GM23338 (cell line): Measurements from ENCODE around the gene SOCS2. TPM values are rescaled to one million over a fixed set of nuclear protein-coding genes. Genes with fewer than 3 reads are reported as not detected.

Experiments
- ATAC-seq: fragments of 200-7000 bp; cut with Tn5 transposase; 3 replicates; pipeline ENCODE4 v1.9.1; 2020
- DNase-seq: peaks from one replicate; pipeline ENCODE4 v3.0.0-alpha.2; 2015; ENCODE audit warnings: low spot score
- H2AFZ ChIP-seq: fragments of 200-600 bp; sonication (generic); 2 replicates; pipeline ENCODE4 v1.8.0; 2016; ENCODE audit warnings: antibody characterized with exemption, mild to moderate bottlenecking, moderate library complexity
- H3F3A ChIP-seq: fragments of 200-600 bp; sonication (generic); replicated peaks from 2 replicates; pipeline ENCODE4 v1.8.0; 2017; ENCODE audit warnings: antibody characterized with exemption, mixed run types, low read depth
- H3K27ac ChIP-seq: fragments of 200-600 bp; sonication (generic); 2 replicates; pipeline ENCODE4 v1.6.1; 2016; ENCODE audit warnings: low read depth
- H3K27me3 ChIP-seq: fragments of 200-600 bp; sonication (generic); 2 replicates; pipeline ENCODE4 v1.8.0; 2016; ENCODE audit warnings: mild to moderate bottlenecking, mixed run types, moderate library complexity; ENCODE audit not compliant: insufficient read depth
- H3K36me3 ChIP-seq: fragments of 200-600 bp; sonication (generic); 2 replicates; pipeline ENCODE4 v1.8.0; 2016; ENCODE audit warnings: mild to moderate bottlenecking; ENCODE audit not compliant: insufficient read depth
- H3K4me1 ChIP-seq: fragments of 200-600 bp; sonication (generic); 2 replicates; pipeline ENCODE4 v1.8.0; 2016; ENCODE audit warnings: mild to moderate bottlenecking, moderate library complexity; ENCODE audit not compliant: insufficient read depth
- H3K4me2 ChIP-seq: fragments of 200-600 bp; sonication (generic); 2 replicates; pipeline ENCODE4 v1.7.1; 2017; ENCODE audit warnings: mixed run types
- H3K4me3 ChIP-seq: fragments of 200-600 bp; sonication (generic); 2 replicates; pipeline ENCODE4 v1.6.1; 2016; ENCODE audit warnings: mixed run types
- H3K79me2 ChIP-seq: fragments of 200-600 bp; sonication (generic); replicated peaks from 2 replicates; pipeline ENCODE4 v1.8.0; 2017; ENCODE audit warnings: mild to moderate bottlenecking; ENCODE audit not compliant: insufficient read depth
- H3K9me2 ChIP-seq: fragments of 200-600 bp; sonication (generic); 2 replicates; pipeline ENCODE4 v1.8.0; 2017; ENCODE audit not compliant: insufficient read depth
- H4K20me1 ChIP-seq: fragments of 200-600 bp; sonication (generic); replicated peaks from 2 replicates; pipeline ENCODE4 v1.8.0; 2017; ENCODE audit warnings: mild to moderate bottlenecking; ENCODE audit not compliant: insufficient read depth
- H3K27ac Mint-ChIP-seq: 2 replicates; pipeline ENCODE4 v1.8.0; 2020; ENCODE audit warnings: inconsistent platforms, mild to moderate bottlenecking, moderate library complexity, mixed read lengths
- H3K27me3 Mint-ChIP-seq: 3 replicates; pipeline ENCODE4 v1.8.0; 2022; ENCODE audit warnings: low read depth, mild to moderate bottlenecking, moderate library complexity, mixed read lengths, inconsistent platforms; ENCODE audit not compliant: insufficient read depth, poor library complexity
- H3K36me3 Mint-ChIP-seq: 3 replicates; pipeline ENCODE4 v1.8.0; 2021; ENCODE audit warnings: low read depth, mild to moderate bottlenecking, inconsistent platforms, moderate library complexity, mixed read lengths
- H3K4me1 Mint-ChIP-seq: 3 replicates; pipeline ENCODE4 v1.8.0; 2020; ENCODE audit warnings: mild to moderate bottlenecking, inconsistent platforms, mixed read lengths
- H3K4me3 Mint-ChIP-seq: 3 replicates; pipeline ENCODE4 v1.8.0; 2021; ENCODE audit warnings: moderate library complexity, mild to moderate bottlenecking, inconsistent platforms, mixed read lengths
- H3K9me3 Mint-ChIP-seq: 3 replicates; pipeline ENCODE4 v1.8.0; 2020; ENCODE audit warnings: moderate library complexity, mild to moderate bottlenecking, inconsistent platforms, mixed read lengths
- CREB1 ChIP-seq: fragments of 250-450 bp; sonication (Bioruptor Pico); IDR thresholded peaks from 2 replicates; pipeline ENCODE4 v1.5.0; 2020; ENCODE audit warnings: low read depth, mild to moderate bottlenecking, moderate library complexity
- EZH2 ChIP-seq: fragments of 200-600 bp; sonication (generic); IDR thresholded peaks from one replicate; pipeline ENCODE4 v1.8.0; 2017; ENCODE audit warnings: antibody characterized with exemption, mild to moderate bottlenecking, low read depth; ENCODE audit not compliant: unreplicated experiment
- EZH2phosphoT487 ChIP-seq: fragments of 200-600 bp; sonication (generic); IDR thresholded peaks from one replicate; pipeline ENCODE4 v1.8.1; 2018; ENCODE audit warnings: antibody characterized with exemption; ENCODE audit not compliant: unreplicated experiment
- NANOG ChIP-seq: IDR thresholded peaks from 2 replicates; pipeline ENCODE4 v1.6.1; 2016; ENCODE audit warnings: antibody characterized with exemption, borderline replicate concordance
- POLR2AphosphoS5 ChIP-seq: IDR thresholded peaks from 2 replicates; pipeline ENCODE4 v1.6.1; 2016; ENCODE audit warnings: antibody characterized with exemption, low read depth
- REST ChIP-seq: IDR thresholded peaks from one replicate; pipeline ENCODE4 v1.6.1; 2018; ENCODE audit warnings: antibody characterized with exemption; ENCODE audit not compliant: unreplicated experiment
- STAT1 ChIP-seq: IDR thresholded peaks from one replicate; pipeline ENCODE4 v1.6.1; 2016; ENCODE audit warnings: antibody characterized with exemption; ENCODE audit not compliant: unreplicated experiment
- ZNF114 ChIP-seq: fragments of 250-450 bp; sonication (Bioruptor Pico); IDR thresholded peaks from 2 replicates; pipeline ENCODE4 v1.5.0; 2020; ENCODE audit warnings: mild to moderate bottlenecking, moderate library complexity
- ZNF331 ChIP-seq: fragments of 250-450 bp; sonication (Bioruptor Pico); IDR thresholded peaks from 2 replicates; pipeline ENCODE4 v1.5.0; 2020; ENCODE audit warnings: low read depth, mild to moderate bottlenecking, moderate library complexity
- polyA plus RNA-seq: library from polyadenylated mRNA; unstranded; fragments of >200 nt; fragmentation: Nextera tagmentation; extraction: Ambion mirVana; gene quantifications from 2 replicates; pipeline ENCODE4 v1.2.1, GENCODE V29; 2016
- total RNA-seq: library from RNA; depleted of rRNA; stranded (reverse); fragments of >200 nt; shearing (Covaris generic); gene quantifications from 2 replicates; pipeline ENCODE4 v1.2.3, GENCODE V29; 2014
- TF ChIP-seq, protein P1 (sequence below): fragments of 250-450 bp; sonication (Bioruptor Pico); IDR thresholded peaks from 2 replicates; pipeline ENCODE4 v1.5.0; 2020; ENCODE audit warnings: mild to moderate bottlenecking, moderate library complexity
- TF ChIP-seq, protein P2 (sequence below): IDR thresholded peaks from 2 replicates; pipeline ENCODE4 v1.6.1; 2016; ENCODE audit warnings: antibody characterized with exemption

SOCS2 gene
- total and polyA plus RNA-seq, 2 experiments from 2014 or later = 15.5 to 32.4 TPM

- TF ChIP-seq, protein P1, sequence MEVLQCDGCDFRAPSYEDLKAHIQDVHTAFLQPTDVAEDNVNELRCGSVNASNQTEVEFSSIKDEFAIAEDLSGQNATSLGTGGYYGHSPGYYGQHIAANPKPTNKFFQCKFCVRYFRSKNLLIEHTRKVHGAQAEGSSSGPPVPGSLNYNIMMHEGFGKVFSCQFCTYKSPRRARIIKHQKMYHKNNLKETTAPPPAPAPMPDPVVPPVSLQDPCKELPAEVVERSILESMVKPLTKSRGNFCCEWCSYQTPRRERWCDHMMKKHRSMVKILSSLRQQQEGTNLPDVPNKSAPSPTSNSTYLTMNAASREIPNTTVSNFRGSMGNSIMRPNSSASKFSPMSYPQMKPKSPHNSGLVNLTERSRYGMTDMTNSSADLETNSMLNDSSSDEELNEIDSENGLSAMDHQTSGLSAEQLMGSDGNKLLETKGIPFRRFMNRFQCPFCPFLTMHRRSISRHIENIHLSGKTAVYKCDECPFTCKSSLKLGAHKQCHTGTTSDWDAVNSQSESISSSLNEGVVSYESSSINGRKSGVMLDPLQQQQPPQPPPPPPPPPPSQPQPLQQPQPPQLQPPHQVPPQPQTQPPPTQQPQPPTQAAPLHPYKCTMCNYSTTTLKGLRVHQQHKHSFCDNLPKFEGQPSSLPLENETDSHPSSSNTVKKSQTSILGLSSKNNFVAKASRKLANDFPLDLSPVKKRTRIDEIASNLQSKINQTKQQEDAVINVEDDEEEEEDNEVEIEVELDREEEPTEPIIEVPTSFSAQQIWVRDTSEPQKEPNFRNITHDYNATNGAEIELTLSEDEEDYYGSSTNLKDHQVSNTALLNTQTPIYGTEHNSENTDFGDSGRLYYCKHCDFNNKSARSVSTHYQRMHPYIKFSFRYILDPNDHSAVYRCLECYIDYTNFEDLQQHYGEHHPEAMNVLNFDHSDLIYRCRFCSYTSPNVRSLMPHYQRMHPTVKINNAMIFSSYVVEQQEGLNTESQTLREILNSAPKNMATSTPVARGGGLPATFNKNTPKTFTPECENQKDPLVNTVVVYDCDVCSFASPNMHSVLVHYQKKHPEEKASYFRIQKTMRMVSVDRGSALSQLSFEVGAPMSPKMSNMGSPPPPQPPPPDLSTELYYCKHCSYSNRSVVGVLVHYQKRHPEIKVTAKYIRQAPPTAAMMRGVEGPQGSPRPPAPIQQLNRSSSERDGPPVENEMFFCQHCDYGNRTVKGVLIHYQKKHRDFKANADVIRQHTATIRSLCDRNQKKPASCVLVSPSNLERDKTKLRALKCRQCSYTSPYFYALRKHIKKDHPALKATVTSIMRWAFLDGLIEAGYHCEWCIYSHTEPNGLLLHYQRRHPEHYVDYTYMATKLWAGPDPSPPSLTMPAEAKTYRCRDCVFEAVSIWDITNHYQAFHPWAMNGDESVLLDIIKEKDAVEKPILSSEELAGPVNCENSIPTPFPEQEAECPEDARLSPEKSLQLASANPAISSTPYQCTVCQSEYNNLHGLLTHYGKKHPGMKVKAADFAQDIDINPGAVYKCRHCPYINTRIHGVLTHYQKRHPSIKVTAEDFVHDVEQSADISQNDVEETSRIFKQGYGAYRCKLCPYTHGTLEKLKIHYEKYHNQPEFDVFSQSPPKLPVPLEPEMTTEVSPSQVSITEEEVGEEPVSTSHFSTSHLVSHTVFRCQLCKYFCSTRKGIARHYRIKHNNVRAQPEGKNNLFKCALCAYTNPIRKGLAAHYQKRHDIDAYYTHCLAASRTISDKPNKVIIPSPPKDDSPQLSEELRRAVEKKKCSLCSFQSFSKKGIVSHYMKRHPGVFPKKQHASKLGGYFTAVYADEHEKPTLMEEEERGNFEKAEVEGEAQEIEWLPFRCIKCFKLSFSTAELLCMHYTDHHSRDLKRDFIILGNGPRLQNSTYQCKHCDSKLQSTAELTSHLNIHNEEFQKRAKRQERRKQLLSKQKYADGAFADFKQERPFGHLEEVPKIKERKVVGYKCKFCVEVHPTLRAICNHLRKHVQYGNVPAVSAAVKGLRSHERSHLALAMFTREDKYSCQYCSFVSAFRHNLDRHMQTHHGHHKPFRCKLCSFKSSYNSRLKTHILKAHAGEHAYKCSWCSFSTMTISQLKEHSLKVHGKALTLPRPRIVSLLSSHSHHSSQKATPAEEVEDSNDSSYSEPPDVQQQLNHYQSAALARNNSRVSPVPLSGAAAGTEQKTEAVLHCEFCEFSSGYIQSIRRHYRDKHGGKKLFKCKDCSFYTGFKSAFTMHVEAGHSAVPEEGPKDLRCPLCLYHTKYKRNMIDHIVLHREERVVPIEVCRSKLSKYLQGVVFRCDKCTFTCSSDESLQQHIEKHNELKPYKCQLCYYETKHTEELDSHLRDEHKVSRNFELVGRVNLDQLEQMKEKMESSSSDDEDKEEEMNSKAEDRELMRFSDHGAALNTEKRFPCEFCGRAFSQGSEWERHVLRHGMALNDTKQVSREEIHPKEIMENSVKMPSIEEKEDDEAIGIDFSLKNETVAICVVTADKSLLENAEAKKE (CRISPR knock-in tag) = no peak
- TF ChIP-seq EZH2phosphoT487 = no peak
- TF ChIP-seq, protein P2, sequence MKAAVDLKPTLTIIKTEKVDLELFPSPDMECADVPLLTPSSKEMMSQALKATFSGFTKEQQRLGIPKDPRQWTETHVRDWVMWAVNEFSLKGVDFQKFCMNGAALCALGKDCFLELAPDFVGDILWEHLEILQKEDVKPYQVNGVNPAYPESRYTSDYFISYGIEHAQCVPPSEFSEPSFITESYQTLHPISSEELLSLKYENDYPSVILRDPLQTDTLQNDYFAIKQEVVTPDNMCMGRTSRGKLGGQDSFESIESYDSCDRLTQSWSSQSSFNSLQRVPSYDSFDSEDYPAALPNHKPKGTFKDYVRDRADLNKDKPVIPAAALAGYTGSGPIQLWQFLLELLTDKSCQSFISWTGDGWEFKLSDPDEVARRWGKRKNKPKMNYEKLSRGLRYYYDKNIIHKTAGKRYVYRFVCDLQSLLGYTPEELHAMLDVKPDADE = no peak
Measured at GRCh38 chr12:93585247-93585646, 12.8 kb downstream of the SOCS2 start (continued).

DNA sequence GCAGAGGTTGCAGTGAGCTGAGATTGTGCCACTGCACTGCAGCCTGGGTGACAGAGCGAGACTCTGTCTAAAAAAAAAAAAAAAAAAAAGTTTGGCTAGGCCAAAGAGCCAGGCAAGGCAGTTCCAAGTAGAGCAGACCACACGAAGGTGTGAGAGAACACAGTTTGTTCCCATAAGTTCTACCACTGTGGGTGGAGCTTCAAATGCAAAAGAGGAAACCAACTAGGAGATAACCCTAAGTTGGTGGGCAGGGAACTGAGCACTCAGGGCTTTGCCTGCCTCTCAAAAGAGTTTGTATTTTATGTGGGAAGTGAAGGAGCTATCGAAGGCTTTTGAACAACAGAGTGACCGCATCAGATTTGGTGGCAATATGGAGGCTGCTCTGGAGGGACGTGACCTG lies 15.1 kb downstream of the SOCS2 start:
- DNase-seq = no peak
- Histone ChIP-seq H3K79me2 (no peaks in the 10 kb centered on the region), H3K4me2 (no peak overlapping the region), H3K27ac (no peak overlapping the region), H2AFZ (no peak overlapping the region), H3F3A (no peaks in the 10 kb centered on the region), H3K9me2 (no peaks in the 10 kb centered on the region), H3K4me3 (no peak overlapping the region), H3K36me3 (no peaks in the 10 kb centered on the region), H4K20me1 (no peaks in the 10 kb centered on the region), H3K27me3 (peaks cover 12% of the 10 kb centered on the region), H3K4me1 (peaks cover 35% of the 10 kb centered on the region)
- Mint-ChIP-seq H3K36me3 (no peaks in the 10 kb centered on the region; the same call in 2 of the 3 replicates), H3K4me1 (peaks cover 49% of the 10 kb centered on the region), H3K4me3 (no peak overlapping the region), H3K27ac (no peak overlapping the region), H3K27me3 (peaks cover 4% of the 10 kb centered on the region), H3K9me3 (no peaks in the 10 kb centered on the region)
- ATAC-seq = no peak
- TF ChIP-seq REST (no peak), NANOG (no peak), EZH2phosphoT487 (no peak), EZH2 (no peak), ZNF114 (CRISPR knock-in tag) (no peak), POLR2AphosphoS5 (no peak), STAT1 (no peak), ZNF331 (CRISPR knock-in tag) (no peak), CREB1 (no peak)
- TF ChIP-seq, protein P2 = no peak
